CD4-positive, alpha-beta T cell treated with Interleukin-6 at 100 ng/mL for 8 hours (primary cell): Measurements from ENCODE around the gene LIPH.

ENCODE experiments used
- DNase-seq: peaks from one replicate; pipeline ENCODE4 v3.0.0-alpha.2; 2020; ENCODE audit warnings: mixed read lengths, low spot score

Gene LIPH

DNA sequence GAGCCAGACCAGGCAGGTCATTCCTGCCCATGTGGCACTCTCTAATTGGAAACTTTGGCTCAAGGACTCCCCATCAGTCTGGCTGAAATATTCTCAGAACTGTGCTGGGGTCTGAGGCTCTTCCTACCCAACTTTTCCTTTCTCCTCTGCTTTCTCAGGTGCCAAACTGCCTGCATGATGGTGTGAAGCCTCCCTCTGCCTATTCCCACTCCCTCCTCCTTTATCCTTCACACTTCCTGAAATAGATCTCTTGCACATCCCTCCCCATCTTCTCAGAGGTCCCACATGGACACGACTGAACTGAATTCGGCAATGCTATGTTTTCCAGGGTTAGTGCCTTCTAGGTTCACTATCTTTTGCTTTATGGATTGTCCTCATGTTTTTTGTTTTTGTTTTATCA is 12.5 kb downstream of the LIPH start:
- no peak for DNase-seq

- peak; percentile 4 for DNase-seq
Measured at GRCh38 chr3:185537369-185537970, 14.9 kb downstream of the LIPH start.

GRCh38 chr3:185534511-185534910 is 17.9 kb downstream of the LIPH start:
- no peak for DNase-seq

DNA sequence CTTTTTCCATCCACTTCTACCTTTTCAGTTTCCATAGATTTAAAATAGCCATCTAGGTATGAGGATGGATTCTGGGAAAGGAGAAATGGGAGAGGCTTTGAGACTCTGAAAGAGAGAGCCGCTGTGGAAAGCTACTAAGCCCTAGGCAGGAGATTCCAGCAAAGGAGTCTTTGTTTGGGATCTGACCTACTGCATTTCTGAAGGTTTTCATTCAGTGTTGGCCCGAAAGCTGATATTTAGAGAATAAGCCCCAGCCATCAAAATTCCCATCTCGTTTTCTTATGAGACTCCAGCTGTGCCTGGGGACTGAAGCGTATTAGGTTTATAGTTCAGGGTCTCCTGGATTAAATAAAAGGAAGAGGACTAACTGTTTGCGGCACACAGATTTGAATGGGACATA is 19.5 kb downstream of the LIPH start:
- no peak for DNase-seq

GRCh38 chr3:185530856-185531255 is 21.5 kb downstream of the LIPH start:
- no peak for DNase-seq

- no peak for DNase-seq
Measured at GRCh38 chr3:185528532-185528931, 23.9 kb downstream of the LIPH start.

- DNase-seq, result no peak
Measured at GRCh38 chr3:185527364-185527763, 25.0 kb downstream of the LIPH start.

- no peak for DNase-seq
Measured at GRCh38 chr3:185526349-185526951, 25.9 kb downstream of the LIPH start.

DNA sequence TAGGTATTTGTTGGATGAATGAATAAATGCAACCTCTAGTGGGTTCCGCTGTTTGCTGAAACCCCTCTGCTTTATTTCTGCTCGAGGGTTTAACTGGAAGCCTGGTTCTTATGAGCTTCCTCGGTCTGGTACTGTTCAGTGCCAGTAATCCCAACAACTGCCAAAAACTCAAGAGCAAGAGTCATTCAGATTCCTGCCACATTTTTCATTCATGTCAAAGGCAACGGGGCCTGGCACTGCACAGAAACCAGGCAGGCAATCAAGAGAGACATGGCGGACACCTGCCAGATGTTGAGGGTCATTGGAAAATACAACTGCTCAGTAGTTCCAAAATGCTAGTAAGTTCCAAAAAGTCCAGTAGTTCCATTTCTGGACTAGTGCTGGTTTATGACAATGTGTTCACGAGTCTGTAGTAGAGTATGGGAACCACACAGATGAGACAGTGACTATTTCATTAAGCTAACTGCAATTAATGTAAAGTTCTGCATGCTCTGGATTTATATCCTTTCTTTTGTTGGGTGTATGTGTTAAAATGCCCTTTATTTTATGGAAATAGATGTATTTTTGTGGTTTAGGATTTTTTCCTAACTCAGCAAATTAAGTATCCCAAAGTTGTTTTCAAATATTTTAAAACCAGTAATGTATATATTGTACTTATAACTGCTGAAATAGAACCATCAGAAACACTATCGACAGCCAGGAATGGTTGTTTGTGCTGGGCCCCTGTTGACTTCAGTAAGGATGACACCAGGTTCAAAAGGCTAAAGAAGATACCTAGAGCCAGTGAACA is 30.8 kb downstream of the LIPH start:
- no peak for DNase-seq

- no peak for DNase-seq
Measured at GRCh38 chr3:185519021-185519420, 33.4 kb downstream of the LIPH start.

DNA sequence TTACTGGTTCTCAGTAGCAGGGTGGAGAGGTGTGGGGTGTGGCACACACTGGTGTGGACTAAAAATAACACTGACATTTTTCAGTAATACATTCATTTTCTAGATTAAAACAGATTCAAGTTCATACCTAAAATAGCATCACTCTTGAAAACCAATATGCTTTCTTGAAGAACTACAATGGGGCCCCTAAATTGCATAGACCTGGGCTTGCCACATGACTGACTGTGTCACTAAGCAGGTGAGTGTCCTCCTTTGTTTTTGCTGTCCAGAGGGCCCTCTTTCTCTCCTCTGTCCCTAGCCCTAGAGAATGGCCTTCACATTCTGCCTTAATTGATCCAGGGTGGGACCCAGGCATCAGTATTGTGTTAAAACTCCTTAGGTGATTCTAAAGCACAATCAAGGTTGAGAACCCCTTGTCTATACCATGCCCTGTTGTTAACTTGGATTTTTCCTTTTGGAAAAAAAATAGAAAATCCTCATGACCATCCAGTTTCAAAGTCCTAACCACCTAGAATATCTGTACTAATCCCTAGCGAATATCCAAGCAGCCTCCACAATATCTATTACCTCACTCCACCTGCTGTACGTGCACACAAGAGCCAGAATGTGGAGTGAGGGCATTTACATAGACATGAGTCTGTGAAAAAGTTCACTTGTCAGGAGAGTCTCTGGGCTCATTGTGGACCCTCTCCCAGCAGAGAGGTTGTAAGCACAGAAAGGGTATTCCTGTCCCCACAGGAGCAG is 34.8 kb downstream of the LIPH start:
- no peak for DNase-seq

- DNase-seq, result no peak
Measured at GRCh38 chr3:185511711-185512110, 40.7 kb downstream of the LIPH start.

GRCh38 chr3:185508335-185508991 is 43.9 kb downstream of the LIPH start:
- DNase-seq, result no peak

DNA sequence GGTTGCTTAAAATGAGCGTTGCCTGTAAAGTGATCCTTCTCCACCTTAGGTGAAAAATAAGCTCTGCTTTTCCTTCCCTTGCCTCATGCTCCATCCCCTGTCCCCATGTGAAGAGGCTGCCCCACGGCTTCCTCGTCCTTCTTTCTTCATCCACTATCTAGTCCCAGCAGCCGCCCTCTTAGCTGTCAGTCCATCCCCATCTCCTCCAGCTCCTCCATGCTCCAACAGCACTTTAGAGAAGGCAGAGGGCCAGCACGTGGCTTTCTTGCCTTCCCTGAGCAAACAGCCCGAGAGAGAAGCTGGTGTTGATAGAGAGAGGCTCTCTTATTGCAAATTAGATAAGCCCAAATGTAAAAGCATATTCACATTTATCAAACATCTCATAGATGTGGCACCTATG is 44.5 kb downstream of the LIPH start:
- no peak for DNase-seq

GRCh38 chr3:185504636-185505035 is 47.8 kb downstream of the LIPH start:
- DNase-seq, result no peak

DNA sequence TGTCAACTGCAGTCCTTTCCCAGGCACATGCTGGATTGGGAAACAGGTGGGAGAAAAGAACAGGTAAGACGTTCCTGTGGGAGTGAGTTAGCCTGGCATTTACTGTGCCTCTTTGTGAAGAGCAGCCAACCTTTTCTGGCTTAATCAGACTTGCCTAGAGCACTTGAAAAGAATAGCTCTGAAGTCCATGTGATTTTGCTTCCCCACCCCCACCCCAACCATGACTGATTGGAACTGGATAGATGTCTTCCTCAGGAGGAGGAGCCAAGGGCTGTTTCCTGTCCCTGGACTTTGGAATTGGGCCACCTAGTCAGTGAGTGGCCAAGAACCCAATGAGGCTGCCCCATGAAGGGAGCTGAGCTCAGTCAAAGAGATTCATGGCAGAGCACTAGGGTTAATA is 48.9 kb downstream of the LIPH start:
- no peak for DNase-seq

GRCh38 chr3:185502987-185503386 is 49.4 kb downstream of the LIPH start:
- DNase-seq, result no peak

GRCh38 chr3:185498503-185499396 is 53.6 kb downstream of the LIPH start, which contains the start of gene TMEM41A:
TSS of gene TMEM41A (minus strand) at chr3:185499035. CDS start at chr3:185498961, 74 bp downstream.
- DNase-seq, result peak; percentile 86

GRCh38 chr3:185490241-185490640 is 62.1 kb downstream of the LIPH start:
- DNase-seq, result no peak

DNA sequence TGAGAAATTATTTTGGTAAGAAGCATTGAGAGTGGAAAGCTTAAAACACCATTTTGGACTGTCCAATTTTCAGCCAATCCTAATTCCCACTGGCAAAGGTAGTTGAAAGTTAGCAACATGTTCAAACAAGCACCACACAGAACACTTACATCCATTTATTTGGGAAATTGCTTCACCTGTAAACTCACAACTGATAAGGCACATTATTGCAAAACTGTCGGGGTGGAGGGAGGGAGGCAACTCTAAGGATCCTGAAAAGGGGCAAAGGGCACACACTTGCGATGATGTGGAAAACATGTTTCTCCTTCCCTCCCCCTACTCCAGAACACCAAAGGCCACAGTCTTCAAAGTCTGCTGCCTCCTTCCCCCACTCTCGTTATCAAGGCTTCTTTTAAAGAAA is 62.9 kb downstream of the LIPH start:
- DNase-seq, result no peak

- DNase-seq, result no peak
Measured at GRCh38 chr3:185488465-185488864, 63.9 kb downstream of the LIPH start.
